DND-41 (cell line): Measurements from ENCODE around the gene BMPER.

Experiments
- EZH2 ChIP-seq: IDR thresholded peaks from 3 replicates; pipeline ENCODE4 v1.6.1; 2012; ENCODE audit warnings: borderline replicate concordance, low read depth, mild to moderate bottlenecking, moderate library complexity, low read length, inconsistent platforms; ENCODE audit not compliant: severe bottlenecking
- TF ChIP-seq, protein P1 (sequence below): IDR thresholded peaks from 2 replicates; pipeline ENCODE4 v1.5.1; 2012; ENCODE audit warnings: borderline replicate concordance, low read length, moderate library complexity, mild to moderate bottlenecking; ENCODE audit not compliant: poor library complexity, severe bottlenecking; ENCODE audit errors: extremely low read depth

DNA sequence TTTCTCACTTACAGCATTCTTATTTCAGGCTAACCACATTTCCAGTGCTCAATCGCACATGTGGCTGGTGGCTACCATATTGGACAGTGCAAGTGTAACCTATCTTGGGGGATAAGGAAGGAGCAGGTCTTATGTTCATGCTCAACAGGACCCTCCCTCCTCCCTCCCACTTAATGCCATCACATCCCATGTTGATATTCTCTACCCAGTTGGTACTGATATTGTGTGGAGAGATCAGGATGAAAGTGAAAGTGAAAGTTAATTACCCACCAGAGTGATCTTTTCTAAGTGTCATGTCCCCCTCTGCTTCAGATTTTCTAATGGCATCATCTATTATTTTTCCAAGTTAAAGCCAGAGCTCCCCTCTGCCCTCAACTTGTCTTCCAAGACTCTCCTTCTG is 91.6 kb downstream of the BMPER start:
- TF ChIP-seq EZH2, result no peak
- TF ChIP-seq, protein P1, sequence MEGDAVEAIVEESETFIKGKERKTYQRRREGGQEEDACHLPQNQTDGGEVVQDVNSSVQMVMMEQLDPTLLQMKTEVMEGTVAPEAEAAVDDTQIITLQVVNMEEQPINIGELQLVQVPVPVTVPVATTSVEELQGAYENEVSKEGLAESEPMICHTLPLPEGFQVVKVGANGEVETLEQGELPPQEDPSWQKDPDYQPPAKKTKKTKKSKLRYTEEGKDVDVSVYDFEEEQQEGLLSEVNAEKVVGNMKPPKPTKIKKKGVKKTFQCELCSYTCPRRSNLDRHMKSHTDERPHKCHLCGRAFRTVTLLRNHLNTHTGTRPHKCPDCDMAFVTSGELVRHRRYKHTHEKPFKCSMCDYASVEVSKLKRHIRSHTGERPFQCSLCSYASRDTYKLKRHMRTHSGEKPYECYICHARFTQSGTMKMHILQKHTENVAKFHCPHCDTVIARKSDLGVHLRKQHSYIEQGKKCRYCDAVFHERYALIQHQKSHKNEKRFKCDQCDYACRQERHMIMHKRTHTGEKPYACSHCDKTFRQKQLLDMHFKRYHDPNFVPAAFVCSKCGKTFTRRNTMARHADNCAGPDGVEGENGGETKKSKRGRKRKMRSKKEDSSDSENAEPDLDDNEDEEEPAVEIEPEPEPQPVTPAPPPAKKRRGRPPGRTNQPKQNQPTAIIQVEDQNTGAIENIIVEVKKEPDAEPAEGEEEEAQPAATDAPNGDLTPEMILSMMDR, result no peak
